HG03442 (cell line): Measurements from ENCODE around the gene LSM8.
"Not testable (repeated sequence)": the region's sequence is repeated elsewhere in the genome, so short reads cannot be mapped to it uniquely, and the experiment has no call there.

ENCODE experiments used
- ATAC-seq: cut with Tn5 transposase; IDR thresholded peaks from one replicate; pipeline ENCODE4 v1.9.1; 2021; ENCODE audit warnings: mild to moderate bottlenecking, moderate library complexity; ENCODE audit not compliant: unreplicated experiment

LSM8 gene

DNA sequence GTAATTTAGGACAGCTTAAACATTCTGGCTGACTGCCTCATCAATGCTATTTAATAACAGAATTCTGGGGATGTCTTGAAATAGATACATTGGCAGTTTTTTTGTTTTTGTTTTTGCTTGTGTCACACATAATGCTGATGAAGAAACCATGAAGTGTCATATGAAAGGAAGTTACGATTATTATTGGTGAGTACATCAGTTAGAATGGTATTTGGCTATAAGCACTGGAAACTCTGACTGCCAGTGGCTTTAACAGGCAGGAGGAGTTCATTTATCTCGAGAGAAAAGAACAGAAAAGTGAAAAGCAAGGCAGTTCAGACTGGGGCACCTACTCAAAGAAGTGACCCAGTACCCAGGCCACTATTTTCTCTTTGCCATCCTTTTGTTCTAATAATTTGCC, 18.1 kb downstream of the LSM8 start:
- ATAC-seq = no peak

GRCh38 chr7:118214051-118214832, 30.3 kb downstream of the LSM8 start:
- peak; percentile 96 for ATAC-seq

DNA sequence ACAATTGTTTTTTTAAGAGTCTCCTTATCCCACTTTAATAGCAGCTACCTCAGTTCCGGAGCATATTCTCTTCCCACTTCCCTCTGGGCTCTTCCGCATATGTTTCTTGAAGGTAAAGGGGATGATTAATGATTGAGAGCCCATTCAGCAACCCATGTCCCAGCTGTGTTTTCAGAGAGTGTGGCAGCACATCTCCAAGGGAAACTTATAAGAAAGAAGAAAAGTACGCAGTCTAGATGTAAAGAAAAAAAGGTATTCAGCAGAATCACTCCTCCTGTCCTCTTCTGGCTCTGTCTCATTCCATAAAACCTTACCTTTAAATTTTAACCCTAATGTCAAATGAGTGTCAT, 30.8 kb downstream of the LSM8 start:
- ATAC-seq = no peak

DNA sequence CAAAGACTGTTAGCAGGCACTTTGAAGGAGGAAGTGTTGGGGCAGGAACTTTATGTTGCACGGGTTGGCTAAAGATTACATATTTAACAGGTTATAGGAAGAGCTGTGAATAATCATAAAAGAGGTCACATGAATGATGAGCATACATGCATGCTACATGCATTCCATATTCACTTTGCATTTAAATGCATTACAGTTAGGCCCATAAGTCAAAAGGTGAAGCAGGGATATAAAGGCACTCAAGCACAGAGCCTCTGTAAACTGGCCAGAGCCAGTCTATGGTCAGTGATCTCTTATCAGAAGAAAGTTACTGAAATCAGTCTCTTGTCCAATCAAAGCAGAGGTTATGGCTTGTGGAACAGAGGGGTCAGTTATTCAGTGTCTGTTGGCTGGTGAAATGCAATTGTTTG, 33.3 kb downstream of the LSM8 start:
- no peak for ATAC-seq

GRCh38 chr7:118218413-118219156, 34.6 kb downstream of the LSM8 start:
- ATAC-seq = no peak

DNA sequence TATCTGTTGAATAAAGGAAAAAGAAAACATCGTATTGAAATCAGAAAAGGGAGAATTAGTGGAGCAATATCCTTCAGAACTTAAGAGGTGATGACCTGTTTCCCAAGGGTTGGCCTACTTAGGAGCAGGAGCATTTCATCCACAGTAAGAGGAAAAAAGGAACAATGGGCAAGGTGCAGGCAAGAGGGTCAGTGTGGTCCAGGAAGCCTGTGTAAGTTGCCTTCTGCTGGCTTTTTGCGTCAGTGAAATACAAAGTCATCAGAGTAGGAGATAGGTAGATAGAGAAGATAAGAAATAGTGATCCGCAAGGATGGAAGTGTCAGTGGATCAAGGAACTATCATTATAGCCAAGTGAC, 35.2 kb downstream of the LSM8 start:
- ATAC-seq = no peak

DNA sequence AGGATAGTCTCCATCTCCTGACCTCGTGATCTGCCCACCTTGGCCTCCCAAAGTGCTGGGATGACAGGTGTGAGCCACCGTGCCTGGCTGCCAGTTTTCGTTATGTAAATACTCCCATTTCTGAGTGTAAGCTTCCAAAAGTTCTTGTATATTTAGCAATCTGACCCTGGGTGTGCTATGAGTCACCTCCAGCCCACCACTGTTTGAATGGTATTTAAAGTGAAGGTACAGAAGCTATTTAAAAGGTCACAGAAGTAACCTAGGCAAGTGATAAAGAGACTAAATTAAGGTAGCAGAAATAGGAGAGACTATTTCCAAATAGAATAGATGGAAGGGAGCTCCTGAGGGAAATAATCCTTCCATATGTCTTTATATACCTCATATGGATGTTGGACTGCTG, 36.6 kb downstream of the LSM8 start:
- no peak for ATAC-seq

- no peak for ATAC-seq
Observed at GRCh38 chr7:118222591-118222990, 38.6 kb downstream of the LSM8 start.

GRCh38 chr7:118224521-118224920, 40.6 kb downstream of the LSM8 start, which contains the start of gene ANKRD7:
Gene ANKRD7 (plus strand): TSS chr7:118224704. CDS start chr7:118224831, 127 bp downstream.
- ATAC-seq = no peak

- ATAC-seq = no peak
Observed at GRCh38 chr7:118232837-118233236, 48.9 kb downstream of the LSM8 start.

DNA sequence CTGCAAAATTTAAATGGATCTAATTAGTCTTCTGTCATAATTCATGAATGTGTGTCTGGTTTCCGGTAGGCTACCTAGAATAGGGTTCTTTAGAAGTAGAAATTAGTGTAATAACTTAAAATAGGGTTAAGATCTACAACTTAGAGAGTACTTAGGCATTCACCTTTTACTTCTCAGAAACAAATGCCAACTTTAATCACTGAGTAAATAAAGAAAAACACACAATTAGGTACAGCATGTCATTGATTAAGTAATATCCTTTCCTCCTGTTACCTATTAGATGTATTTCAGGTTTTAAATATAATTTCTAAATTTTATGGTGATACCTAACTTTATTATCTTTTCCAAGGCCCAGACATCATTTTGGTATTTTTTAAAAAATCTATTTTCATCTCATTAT, 49.8 kb downstream of the LSM8 start:
- ATAC-seq = no peak

DNA sequence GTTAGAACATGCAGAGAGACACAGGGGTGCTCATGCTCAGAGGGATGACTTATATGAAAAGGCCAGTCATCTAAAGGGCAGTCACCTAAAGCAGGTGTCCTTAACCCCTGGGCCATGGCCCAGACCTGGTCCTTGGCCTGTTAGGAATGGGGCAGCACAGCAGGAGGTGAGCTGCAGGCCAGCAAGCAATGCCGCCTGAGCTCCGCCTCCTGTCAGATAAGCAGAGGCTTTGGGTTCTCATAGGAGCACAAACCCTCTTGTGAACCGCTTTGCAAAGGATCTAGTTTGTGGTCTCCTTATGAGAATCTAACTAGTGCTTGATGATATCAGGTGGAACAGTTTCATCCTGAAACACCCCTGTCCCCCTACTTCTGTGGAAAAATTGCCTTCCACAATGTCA, 55.0 kb downstream of the LSM8 start:
- ATAC-seq = no peak

GRCh38 chr7:118240320-118240719, 56.4 kb downstream of the LSM8 start:
- ATAC-seq = not testable (repeated sequence)
